Activated CD4-positive, alpha-beta T cell treated with anti-CD3 and anti-CD28 coated beads, Interleukin-2, Interleukin-6, amounts not matched to agents 100 ng/mL and 50 ng/mL, durations not matched to agents 16 hours and 8 hours (primary cell): ENCODE measurements around the gene WNT5B.
"Not testable (repeated sequence)": the region's sequence is repeated elsewhere in the genome, so short reads cannot be mapped to it uniquely, and the experiment has no call there.

Experiments used
- DNase-seq: peaks from one replicate; pipeline ENCODE4 v3.0.0-alpha.2; 2020

Gene WNT5B

GRCh38 chr12:1692895-1693610 is 64.0 kb downstream of the WNT5B start:
- DNase-seq, result no peak

- DNase-seq, result not testable (repeated sequence)
These were observed 66.1 kb downstream of the WNT5B start for GRCh38 chr12:1695097-1695496.

- no peak for DNase-seq
These were observed 67.0 kb downstream of the WNT5B start for GRCh38 chr12:1695886-1696670.

- DNase-seq, result no peak
These were observed 67.8 kb downstream of the WNT5B start for GRCh38 chr12:1696800-1697199.
